ENCODE data around the gene PLEKHD1. TPM values are rescaled to one million over a fixed set of nuclear protein-coding genes. Genes with fewer than 3 reads are reported as not detected.
A peak's percentile ranks its signal among the peaks of the same experiment; 100 is the strongest.

The PLEKHD1 gene
- under 1 TPM in 3 of 4 donors, not detected in 1; 0.04 to 0.69 (median 0.08) TPM for total RNA-seq
- polyA plus RNA-seq: under 1 TPM; 0.01 to 0.04 (median 0.03) TPM
- long read RNA-seq, donor 1, partial matches to known transcripts: 0 of 1 reads
- long read RNA-seq, donor 1, other reads (novel, unspliced or antisense): 1 of 1 reads
- long read RNA-seq, donor 2: 0 reads

DNA sequence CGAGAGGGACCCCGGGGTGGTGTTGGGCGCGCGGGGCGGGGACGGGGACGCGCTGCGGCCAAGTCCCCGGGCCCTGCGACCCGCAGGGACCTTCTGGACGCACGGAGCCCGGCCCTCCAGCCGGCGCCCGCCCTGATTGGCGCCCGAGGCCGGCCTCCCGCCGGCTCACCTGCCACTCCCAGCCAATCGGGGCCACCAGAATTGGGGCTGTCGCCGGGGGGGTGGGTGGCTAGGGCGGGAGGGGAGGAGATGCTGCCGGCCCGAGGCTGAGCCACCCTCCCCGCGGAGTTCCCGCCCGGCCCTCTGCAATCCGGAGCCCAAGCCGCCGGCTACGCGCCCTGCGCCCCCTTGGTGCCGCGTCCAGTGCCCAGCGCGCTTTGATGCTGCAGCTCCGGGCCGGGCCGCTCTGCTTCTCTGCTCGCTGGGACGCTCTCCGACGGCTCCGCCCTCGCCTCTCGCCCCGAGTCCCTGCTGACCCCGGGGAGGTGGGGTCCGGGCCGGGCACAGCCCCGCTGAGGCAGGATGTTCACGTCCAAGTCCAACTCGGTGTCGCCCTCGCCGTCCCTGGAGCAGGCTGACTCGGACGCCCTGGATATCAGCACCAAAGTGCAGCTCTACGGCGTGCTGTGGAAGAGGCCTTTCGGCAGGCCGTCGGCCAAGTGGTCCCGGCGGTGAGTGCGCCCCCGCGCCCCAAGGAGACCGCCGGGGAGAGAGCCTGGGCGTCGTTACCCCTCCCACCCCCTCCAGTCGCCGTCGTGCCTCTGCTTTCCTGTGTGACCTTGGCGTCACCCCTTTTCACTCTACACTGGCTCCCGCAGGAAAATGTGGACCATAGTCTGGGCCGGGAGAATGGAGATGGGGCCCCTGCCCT, at the start of gene PLEKHD1:
Gene PLEKHD1, plus strand, starts transcription at position 285 of the 871 bp plus-strand sequence. Its CDS starts 238 bp downstream, at position 523.
- H3K36me3 ChIP-seq (ENCODE audit: insufficient read depth in 1 of 2, low read depth in 1 of 2): no peaks in the 10 kb centered on the region
- peak in 1 of 2 donors; percentile 35 for DNase-seq
- peaks cover 0 to 11% (median 2%) of the 10 kb centered on the region in 3 donors for H3K27me3 ChIP-seq (ENCODE audit: insufficient read depth in 3 of 3, low read length in 2 of 3)
- 3 to 4% (median 3%) methylated on average over 72 to 86 of the region's 86 CpGs for WGBS, 3 donors
- H3K4me3 ChIP-seq: peak within 1 kb of the TSS; percentile 58
- H3K27ac ChIP-seq: peak within 1 kb of the TSS; percentile 83
- H3K4me1 ChIP-seq: peaks cover 16% of the 10 kb centered on the region
- TF ChIP-seq, protein P1, sequence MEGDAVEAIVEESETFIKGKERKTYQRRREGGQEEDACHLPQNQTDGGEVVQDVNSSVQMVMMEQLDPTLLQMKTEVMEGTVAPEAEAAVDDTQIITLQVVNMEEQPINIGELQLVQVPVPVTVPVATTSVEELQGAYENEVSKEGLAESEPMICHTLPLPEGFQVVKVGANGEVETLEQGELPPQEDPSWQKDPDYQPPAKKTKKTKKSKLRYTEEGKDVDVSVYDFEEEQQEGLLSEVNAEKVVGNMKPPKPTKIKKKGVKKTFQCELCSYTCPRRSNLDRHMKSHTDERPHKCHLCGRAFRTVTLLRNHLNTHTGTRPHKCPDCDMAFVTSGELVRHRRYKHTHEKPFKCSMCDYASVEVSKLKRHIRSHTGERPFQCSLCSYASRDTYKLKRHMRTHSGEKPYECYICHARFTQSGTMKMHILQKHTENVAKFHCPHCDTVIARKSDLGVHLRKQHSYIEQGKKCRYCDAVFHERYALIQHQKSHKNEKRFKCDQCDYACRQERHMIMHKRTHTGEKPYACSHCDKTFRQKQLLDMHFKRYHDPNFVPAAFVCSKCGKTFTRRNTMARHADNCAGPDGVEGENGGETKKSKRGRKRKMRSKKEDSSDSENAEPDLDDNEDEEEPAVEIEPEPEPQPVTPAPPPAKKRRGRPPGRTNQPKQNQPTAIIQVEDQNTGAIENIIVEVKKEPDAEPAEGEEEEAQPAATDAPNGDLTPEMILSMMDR (IDR thresholded peaks at IDR 0.05): no peak
- ATAC-seq: peak; percentile 47 to 62 (median 54)
- H3K9me3 ChIP-seq: no peaks in the 10 kb centered on the region
- intact Hi-C loops (cut with DNase I): no loop called here

DNA sequence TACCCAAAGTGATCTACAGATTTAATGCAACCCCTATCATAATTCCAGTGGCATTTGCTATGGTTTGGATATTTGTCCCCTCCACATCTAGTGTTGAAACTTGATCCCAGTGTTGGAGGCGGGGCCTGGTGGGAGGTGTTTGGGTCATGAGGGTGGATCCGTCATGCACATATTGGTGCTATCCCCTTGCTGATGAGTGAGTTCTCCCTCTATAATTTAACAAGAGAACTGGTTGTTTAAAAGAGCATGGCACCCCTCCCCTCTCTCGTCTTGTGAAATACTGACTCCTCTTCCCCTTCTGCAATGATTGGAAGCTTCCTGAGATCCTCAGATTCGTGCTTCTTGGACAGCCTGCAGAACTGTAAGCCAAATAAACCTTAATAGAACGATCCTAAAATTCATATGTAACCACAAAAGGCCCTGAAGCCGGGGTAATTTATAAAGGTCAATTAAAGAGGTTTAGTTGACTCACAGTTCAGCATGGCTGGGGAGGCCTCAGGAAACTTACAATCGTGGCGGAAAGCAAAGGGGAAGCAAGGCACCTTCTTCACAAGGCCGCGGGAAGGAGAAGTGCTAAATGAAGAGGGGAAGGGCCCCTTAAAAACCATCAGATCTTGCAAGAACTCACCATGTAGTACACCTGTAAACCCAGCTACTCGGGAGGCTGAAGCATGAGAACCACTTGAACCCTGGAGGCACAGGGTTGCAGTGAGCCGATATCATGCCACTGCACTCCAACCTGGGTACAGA, 44.8 kb upstream of the PLEKHD1 start:
- H3K4me1 ChIP-seq: no peaks in the 10 kb centered on the region
- intact Hi-C loops (cut with DNase I): loop anchor here in 1 of 2 donors (5.0 kb wide), 1 partner anchor 72 kb away; no protein-coding TSS in a partner anchor
- DNase-seq (no peak), ATAC-seq (no peak)
- TF ChIP-seq, protein P1 (IDR thresholded peaks at IDR 0.05): no peak
- H3K9me3 ChIP-seq: no peaks in the 10 kb centered on the region
- 86 to 91% (median 87%) methylated on average over 12 of the region's 12 CpGs for WGBS, 3 donors
- no peak overlapping the region for H3K27ac ChIP-seq
- H3K36me3 ChIP-seq (ENCODE audit: insufficient read depth in 1 of 2, low read depth in 1 of 2): peaks cover 0 to 31% of the 10 kb centered on the region in 2 donors
- no peak overlapping the region for H3K4me3 ChIP-seq
- H3K27me3 ChIP-seq (ENCODE audit: insufficient read depth in 3 of 3, low read length in 2 of 3): no peaks in the 10 kb centered on the region

DNA sequence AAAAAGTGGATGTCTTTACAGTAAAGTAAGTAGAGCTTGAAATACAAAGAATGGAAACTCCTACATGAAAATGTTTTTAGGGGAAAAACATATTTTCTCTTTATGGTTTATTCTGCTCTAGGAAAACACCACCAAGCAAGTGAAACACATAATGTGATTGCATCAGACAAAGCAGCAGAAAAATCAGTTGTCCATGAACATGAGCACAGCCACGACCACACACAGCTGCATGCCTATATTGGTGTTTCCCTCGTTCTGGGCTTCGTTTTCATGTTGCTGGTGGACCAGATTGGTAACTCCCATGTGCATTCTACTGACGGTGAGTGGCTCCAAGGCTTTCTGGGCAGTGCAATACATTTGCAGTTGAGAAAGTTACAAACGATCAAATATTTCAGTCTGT, 42.6 kb upstream of the PLEKHD1 start:
- H3K4me3 ChIP-seq: no peak overlapping the region

DNA sequence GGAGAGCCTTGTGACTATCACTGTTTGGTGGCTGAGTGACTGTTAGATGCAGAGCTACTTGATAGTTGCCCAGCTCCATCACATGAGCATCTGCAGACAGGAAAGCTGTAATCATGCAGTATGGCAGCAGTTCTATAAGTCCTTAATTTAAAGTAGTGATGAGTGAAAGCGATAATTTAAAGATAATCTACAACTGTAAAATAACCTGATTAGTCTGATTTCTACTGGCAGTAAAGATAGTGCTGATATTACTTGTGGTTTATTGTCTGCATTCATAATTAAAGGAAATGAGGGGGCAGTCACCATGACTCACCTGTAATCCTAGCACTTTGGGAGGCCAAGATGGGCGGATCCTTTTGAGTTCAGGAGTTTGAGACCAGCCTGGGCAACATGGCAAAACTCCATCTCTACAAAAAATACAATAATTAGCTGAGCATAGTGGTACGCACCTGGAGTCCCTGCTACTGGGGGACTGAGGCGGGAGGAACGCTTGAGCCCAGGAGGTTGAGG, 41.2 kb upstream of the PLEKHD1 start:
- ATAC-seq (no peak), DNase-seq (no peak)
- no peaks in the 10 kb centered on the region for H3K9me3 ChIP-seq
- no peaks in the 10 kb centered on the region for H3K27me3 ChIP-seq (ENCODE audit: insufficient read depth in 3 of 3, low read length in 2 of 3)
- TF ChIP-seq, protein P1 (IDR thresholded peaks at IDR 0.05): no peak
- peaks cover 0 to 40% of the 10 kb centered on the region in 2 donors for H3K36me3 ChIP-seq (ENCODE audit: insufficient read depth in 1 of 2, low read depth in 1 of 2)
- H3K4me3 ChIP-seq: no peak overlapping the region
- H3K4me1 ChIP-seq: no peaks in the 10 kb centered on the region
- intact Hi-C loops (cut with DNase I): no loop called here
- 96 to 99% (median 98%) methylated on average over 5 of the region's 5 CpGs for WGBS, 3 donors
- H3K27ac ChIP-seq: no peak overlapping the region

More for the DNA sequence above, 42.6 kb upstream of the PLEKHD1 start:
- H3K36me3 ChIP-seq (ENCODE audit: insufficient read depth in 1 of 2, low read depth in 1 of 2): peaks cover 0 to 40% of the 10 kb centered on the region in 2 donors
- H3K27ac ChIP-seq: no peak overlapping the region
- no peak for DNase-seq
- intact Hi-C loops (cut with DNase I): no loop called here
- 57 to 68% (median 58%) methylated on average over 5 of the region's 5 CpGs for WGBS, 3 donors
- ATAC-seq: no peak
- H3K4me1 ChIP-seq: no peaks in the 10 kb centered on the region
- H3K27me3 ChIP-seq (ENCODE audit: insufficient read depth in 3 of 3, low read length in 2 of 3): no peaks in the 10 kb centered on the region
- H3K9me3 ChIP-seq: no peaks in the 10 kb centered on the region
- TF ChIP-seq, protein P1 (IDR thresholded peaks at IDR 0.05): no peak

Measured in psoas muscle (tissue), 8 donors.